ENCODE data around the gene YTHDC2.
"Not testable (repeated sequence)": the region's sequence is repeated elsewhere in the genome, so short reads cannot be mapped to it uniquely, and the experiment has no call there.

Gene YTHDC2

DNA sequence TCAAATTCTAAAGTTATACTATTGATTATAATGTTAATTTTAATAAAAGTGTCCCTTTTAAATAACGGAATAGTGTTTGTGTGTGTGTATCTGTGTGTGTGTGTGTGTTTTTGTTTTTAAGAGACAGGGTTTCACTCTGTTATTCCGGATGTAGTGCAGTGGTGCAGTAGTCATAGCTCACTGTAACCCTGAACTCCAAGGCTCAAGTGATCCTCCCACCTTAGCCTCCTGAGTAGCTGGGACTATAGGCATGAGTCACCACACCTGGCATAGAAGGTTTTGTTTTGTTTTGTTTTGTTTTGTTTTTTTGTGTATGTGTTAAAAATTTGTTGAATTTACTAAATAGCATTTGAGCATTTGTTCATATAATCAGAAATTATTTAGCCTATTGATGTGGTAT, 64.6 kb downstream of the YTHDC2 start:
- no peak overlapping the region for H3K4me3 Mint-ChIP-seq
- H3K27ac Mint-ChIP-seq (ENCODE audit: low read depth), result no peak overlapping the region
- H3K4me1 Mint-ChIP-seq, result peaks cover 27% of the 10 kb centered on the region
- no peaks in the 10 kb centered on the region for H3K27me3 Mint-ChIP-seq
- H3K36me3 Mint-ChIP-seq (ENCODE audit: insufficient read depth), result peaks cover 18% of the 10 kb centered on the region
- DNase-seq (ENCODE audit: low spot score in 2 of 2), result no peak
- no peaks in the 10 kb centered on the region for H3K9me3 Mint-ChIP-seq
- no peak for ATAC-seq (replicated peaks; ENCODE audit: extremely low read depth, poor library complexity, severe bottlenecking)

- H3K4me1 Mint-ChIP-seq, result no peaks in the 10 kb centered on the region
- H3K9me3 Mint-ChIP-seq, result no peaks in the 10 kb centered on the region
- no peak overlapping the region for H3K27ac Mint-ChIP-seq (ENCODE audit: low read depth)
- H3K4me3 Mint-ChIP-seq, result no peak overlapping the region
- H3K27me3 Mint-ChIP-seq, result no peaks in the 10 kb centered on the region
- H3K36me3 Mint-ChIP-seq (ENCODE audit: insufficient read depth), result peaks cover 17% of the 10 kb centered on the region
- ATAC-seq (replicated peaks; ENCODE audit: extremely low read depth, poor library complexity, severe bottlenecking), result no peak
- DNase-seq (ENCODE audit: low spot score in 2 of 2), result no peak
Measured at GRCh38 chr5:113581388-113581787, 67.9 kb downstream of the YTHDC2 start.

GRCh38 chr5:113598150-113598549, 84.7 kb downstream of the YTHDC2 start:
- Mint-ChIP-seq H3K27ac (ENCODE audit: low read depth) (no peak overlapping the region), H3K4me3 (no peak overlapping the region), H3K9me3 (no peaks in the 10 kb centered on the region), H3K4me1 (no peaks in the 10 kb centered on the region), H3K27me3 (no peaks in the 10 kb centered on the region), H3K36me3 (ENCODE audit: insufficient read depth) (peaks cover 17% of the 10 kb centered on the region)
- ATAC-seq (replicated peaks; ENCODE audit: extremely low read depth, poor library complexity, severe bottlenecking), result no peak
- no peak for DNase-seq (ENCODE audit: low spot score in 2 of 2)

DNA sequence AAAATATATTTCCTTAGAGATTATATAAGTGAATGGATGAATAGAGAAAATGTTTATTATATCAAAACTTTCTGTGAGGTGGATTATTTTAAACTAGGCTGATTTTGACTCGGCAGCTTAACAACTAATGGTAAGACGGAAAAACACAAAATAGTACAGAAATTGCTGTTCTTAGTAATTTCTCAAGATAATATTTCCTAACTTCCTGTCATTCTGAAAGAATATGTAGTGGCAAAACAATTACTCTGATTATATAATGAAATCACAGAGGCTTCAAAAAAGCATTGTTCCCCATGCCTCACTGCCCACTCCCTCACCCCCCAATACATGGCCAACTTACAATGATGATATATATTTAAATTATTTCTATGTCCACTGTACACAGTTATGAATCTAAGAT, 85.4 kb downstream of the YTHDC2 start:
- no peak for ATAC-seq (replicated peaks; ENCODE audit: extremely low read depth, poor library complexity, severe bottlenecking)
- H3K27ac Mint-ChIP-seq (ENCODE audit: low read depth), result no peak overlapping the region
- no peaks in the 10 kb centered on the region for H3K27me3 Mint-ChIP-seq
- H3K4me3 Mint-ChIP-seq, result no peak overlapping the region
- H3K4me1 Mint-ChIP-seq, result no peaks in the 10 kb centered on the region
- H3K36me3 Mint-ChIP-seq (ENCODE audit: insufficient read depth), result peaks cover 10% of the 10 kb centered on the region
- H3K9me3 Mint-ChIP-seq, result no peaks in the 10 kb centered on the region
- DNase-seq (ENCODE audit: low spot score in 2 of 2), result no peak

- DNase-seq (ENCODE audit: low spot score in 2 of 2) (no peak), ATAC-seq (replicated peaks; ENCODE audit: extremely low read depth, poor library complexity, severe bottlenecking) (no peak)
- no peaks in the 10 kb centered on the region for H3K4me1 Mint-ChIP-seq
- no peak overlapping the region for H3K27ac Mint-ChIP-seq (ENCODE audit: low read depth)
- H3K36me3 Mint-ChIP-seq (ENCODE audit: insufficient read depth), result peaks cover 6% of the 10 kb centered on the region
- peaks cover 7% of the 10 kb centered on the region for H3K27me3 Mint-ChIP-seq
- H3K4me3 Mint-ChIP-seq, result no peak overlapping the region
- H3K9me3 Mint-ChIP-seq, result no peaks in the 10 kb centered on the region
Measured at GRCh38 chr5:113600255-113600905, 86.9 kb downstream of the YTHDC2 start.

- no peak overlapping the region for H3K4me3 Mint-ChIP-seq
- no peak for DNase-seq (ENCODE audit: low spot score in 2 of 2)
- no peak for ATAC-seq (replicated peaks; ENCODE audit: extremely low read depth, poor library complexity, severe bottlenecking)
- H3K27ac Mint-ChIP-seq (ENCODE audit: low read depth), result no peak overlapping the region
- peaks cover 17% of the 10 kb centered on the region for H3K27me3 Mint-ChIP-seq
- peaks cover 4% of the 10 kb centered on the region for H3K4me1 Mint-ChIP-seq
- H3K36me3 Mint-ChIP-seq (ENCODE audit: insufficient read depth), result no peaks in the 10 kb centered on the region
- no peaks in the 10 kb centered on the region for H3K9me3 Mint-ChIP-seq
Measured at GRCh38 chr5:113601423-113601822, 87.9 kb downstream of the YTHDC2 start.

- H3K27me3 Mint-ChIP-seq, result peaks cover 21% of the 10 kb centered on the region
- H3K27ac Mint-ChIP-seq (ENCODE audit: low read depth); H3K4me1 Mint-ChIP-seq; H3K36me3 Mint-ChIP-seq (ENCODE audit: insufficient read depth); ATAC-seq (replicated peaks; ENCODE audit: extremely low read depth, poor library complexity, severe bottlenecking); DNase-seq (ENCODE audit: low spot score in 2 of 2); H3K4me3 Mint-ChIP-seq; H3K9me3 Mint-ChIP-seq: not testable (repeated sequence)
Measured at GRCh38 chr5:113603246-113603645, 89.8 kb downstream of the YTHDC2 start.

- Mint-ChIP-seq H3K27me3 (peaks cover 22% of the 10 kb centered on the region), H3K4me3 (no peak overlapping the region), H3K9me3 (no peaks in the 10 kb centered on the region), H3K4me1 (peaks cover 7% of the 10 kb centered on the region), H3K36me3 (ENCODE audit: insufficient read depth) (no peaks in the 10 kb centered on the region), H3K27ac (ENCODE audit: low read depth) (no peak overlapping the region)
- DNase-seq (ENCODE audit: low spot score in 2 of 2), result no peak
- ATAC-seq (replicated peaks; ENCODE audit: extremely low read depth, poor library complexity, severe bottlenecking), result peak; percentile 60
Measured at GRCh38 chr5:113606298-113607134, 93.0 kb downstream of the YTHDC2 start.

- peaks cover 7% of the 10 kb centered on the region for H3K4me1 Mint-ChIP-seq
- H3K9me3 Mint-ChIP-seq, result no peaks in the 10 kb centered on the region
- H3K27ac Mint-ChIP-seq (ENCODE audit: low read depth), result peak overlapping the region; percentile 44
- H3K27me3 Mint-ChIP-seq, result peaks cover 30% of the 10 kb centered on the region
- no peak for ATAC-seq (replicated peaks; ENCODE audit: extremely low read depth, poor library complexity, severe bottlenecking)
- no peaks in the 10 kb centered on the region for H3K36me3 Mint-ChIP-seq (ENCODE audit: insufficient read depth)
- DNase-seq (ENCODE audit: low spot score in 2 of 2), result no peak
- H3K4me3 Mint-ChIP-seq, result no peak overlapping the region
Measured at GRCh38 chr5:113607361-113607760, 93.9 kb downstream of the YTHDC2 start.

GRCh38 chr5:113608113-113608596, 94.7 kb downstream of the YTHDC2 start:
- ATAC-seq (replicated peaks; ENCODE audit: extremely low read depth, poor library complexity, severe bottlenecking) (no peak), DNase-seq (ENCODE audit: low spot score in 2 of 2) (no peak)
- no peaks in the 10 kb centered on the region for H3K36me3 Mint-ChIP-seq (ENCODE audit: insufficient read depth)
- no peaks in the 10 kb centered on the region for H3K9me3 Mint-ChIP-seq
- no peak overlapping the region for H3K27ac Mint-ChIP-seq (ENCODE audit: low read depth)
- H3K4me3 Mint-ChIP-seq, result no peak overlapping the region
- H3K4me1 Mint-ChIP-seq, result peaks cover 7% of the 10 kb centered on the region
- peaks cover 38% of the 10 kb centered on the region for H3K27me3 Mint-ChIP-seq

DNA sequence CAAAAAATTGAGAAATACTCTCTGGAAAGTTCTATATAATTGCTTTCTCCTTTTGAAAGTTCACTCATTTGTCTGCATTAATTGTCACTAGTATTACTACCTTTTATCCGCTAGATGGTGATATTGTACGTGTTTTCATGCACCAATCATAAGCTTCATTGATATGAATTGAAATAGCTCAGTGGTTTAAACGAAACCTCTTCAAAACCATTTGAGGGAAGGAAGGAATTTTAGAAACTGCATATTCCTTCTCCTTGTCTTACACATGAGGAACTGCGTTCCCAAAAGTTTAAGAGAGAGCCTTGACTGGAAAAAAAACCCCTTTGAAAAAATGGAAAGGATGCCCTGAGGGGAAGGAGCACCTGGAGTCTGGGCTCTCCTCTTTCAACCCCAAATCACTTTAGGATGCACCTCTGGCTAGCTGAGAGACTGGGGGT, 98.6 kb downstream of the YTHDC2 start:
- peaks cover 41% of the 10 kb centered on the region for H3K27me3 Mint-ChIP-seq
- peak; percentile 65 for ATAC-seq (replicated peaks; ENCODE audit: extremely low read depth, poor library complexity, severe bottlenecking)
- DNase-seq (ENCODE audit: low spot score in 2 of 2), result no peak

GRCh38 chr5:113614191-113614590, 100.7 kb downstream of the YTHDC2 start:
- peaks cover 2% of the 10 kb centered on the region for H3K36me3 Mint-ChIP-seq (ENCODE audit: insufficient read depth)
- no peaks in the 10 kb centered on the region for H3K9me3 Mint-ChIP-seq
- ATAC-seq (replicated peaks; ENCODE audit: extremely low read depth, poor library complexity, severe bottlenecking) (no peak), DNase-seq (ENCODE audit: low spot score in 2 of 2) (no peak)
- peaks cover 41% of the 10 kb centered on the region for H3K27me3 Mint-ChIP-seq
- no peak overlapping the region for H3K27ac Mint-ChIP-seq (ENCODE audit: low read depth)
- H3K4me3 Mint-ChIP-seq, result no peak overlapping the region
- H3K4me1 Mint-ChIP-seq, result no peaks in the 10 kb centered on the region

More for the DNA sequence above, 98.6 kb downstream of the YTHDC2 start:
- H3K9me3 Mint-ChIP-seq, result no peaks in the 10 kb centered on the region
- H3K4me3 Mint-ChIP-seq, result no peak overlapping the region
- H3K4me1 Mint-ChIP-seq, result no peaks in the 10 kb centered on the region
- peaks cover 2% of the 10 kb centered on the region for H3K36me3 Mint-ChIP-seq (ENCODE audit: insufficient read depth)
- no peak overlapping the region for H3K27ac Mint-ChIP-seq (ENCODE audit: low read depth)

- H3K4me3 Mint-ChIP-seq, result no peak overlapping the region
- H3K4me1 Mint-ChIP-seq, result no peaks in the 10 kb centered on the region
- peaks cover 41% of the 10 kb centered on the region for H3K27me3 Mint-ChIP-seq
- DNase-seq (ENCODE audit: low spot score in 2 of 2) (no peak), ATAC-seq (replicated peaks; ENCODE audit: extremely low read depth, poor library complexity, severe bottlenecking) (no peak)
- peaks cover 2% of the 10 kb centered on the region for H3K36me3 Mint-ChIP-seq (ENCODE audit: insufficient read depth)
- no peak overlapping the region for H3K27ac Mint-ChIP-seq (ENCODE audit: low read depth)
- no peaks in the 10 kb centered on the region for H3K9me3 Mint-ChIP-seq
Measured at GRCh38 chr5:113615708-113616107, 102.2 kb downstream of the YTHDC2 start.
